T-helper 2 cell treated with Interferon-gamma antibody and Interleukin-4, amounts not matched to agents 100 ng/mL and 5 ng/mL, for 36 hours (primary cell): ENCODE data around the gene PTOV1. TPM values are rescaled to one million over a fixed set of nuclear protein-coding genes. Genes with fewer than 3 reads are reported as not detected.

Source experiments
- intact Hi-C: fragments of 100-400 bp; cut with micrococcal nuclease; formaldehyde crosslinking; loops from one replicate; pipeline ENCODE4 v1.15.1; 2023
- total RNA-seq: library from RNA; stranded (reverse); gene quantifications from 2 replicates; pipeline ENCODE4 v1.2.3, GENCODE V29; 2022

The PTOV1 gene
- total RNA-seq, result 90.5 and 96.0 TPM in 2 replicates

- intact Hi-C loops, result loop anchor here (1.0 to 2.0 kb wide), 4 partner anchors 17 to 210 kb away; partner anchors contain the start of genes PNKP and RRAS
These were observed at the start of gene PTOV1 for GRCh38 chr19:49850487-49851342. TSS of gene PTOV1 (plus strand) at chr19:49851159.

GRCh38 chr19:49801401-49801888, 49.5 kb upstream of the PTOV1 start:
- intact Hi-C loops, result no loop called here

- intact Hi-C loops, result no loop called here
These were observed 48.8 kb upstream of the PTOV1 start for GRCh38 chr19:49801966-49802661.

GRCh38 chr19:49802836-49803528, 48.0 kb upstream of the PTOV1 start:
- intact Hi-C loops, result no loop called here

GRCh38 chr19:49803529-49803856, 47.5 kb upstream of the PTOV1 start:
- intact Hi-C loops, result no loop called here

DNA sequence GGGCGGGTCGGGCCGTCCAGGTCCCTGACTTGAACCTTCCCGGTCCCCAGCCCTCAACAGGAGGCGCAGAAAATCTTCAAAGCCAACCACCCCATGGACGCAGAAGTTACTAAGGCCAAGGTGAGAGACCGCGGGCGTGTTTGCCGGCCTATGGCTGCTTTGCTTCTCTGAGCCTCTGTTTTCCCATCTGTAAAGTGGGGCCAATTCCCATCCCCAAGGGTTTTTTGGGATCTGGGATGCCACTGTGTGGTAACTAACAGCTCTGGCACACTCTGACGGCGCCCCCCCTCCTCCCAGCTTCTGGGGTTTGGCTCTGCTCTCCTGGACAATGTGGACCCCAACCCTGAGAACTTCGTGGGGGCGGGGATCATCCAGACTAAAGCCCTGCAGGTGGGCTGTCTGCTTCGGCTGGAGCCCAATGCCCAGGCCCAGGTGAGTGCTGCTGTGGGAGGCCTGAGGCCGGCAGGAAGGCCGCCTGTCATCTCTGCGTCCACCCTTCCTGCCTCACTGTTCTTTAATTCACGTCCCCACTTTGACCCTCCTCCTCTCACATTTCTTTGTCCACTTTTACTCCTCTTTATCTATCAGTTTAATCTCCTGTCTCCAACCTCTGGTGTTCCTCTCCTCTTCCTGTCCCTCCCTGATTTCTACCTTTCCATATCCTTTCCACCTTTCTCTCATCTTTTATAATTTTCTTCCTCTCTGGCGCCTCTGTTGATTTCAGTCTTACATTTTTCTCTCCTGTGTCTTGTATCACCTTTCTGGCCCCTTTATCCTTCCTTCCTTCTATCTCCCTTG, 44.9 kb upstream of the PTOV1 start:
- intact Hi-C loops, result no loop called here

GRCh38 chr19:49806620-49806959, 44.4 kb upstream of the PTOV1 start:
- intact Hi-C loops, result no loop called here

GRCh38 chr19:49807058-49807903, 43.7 kb upstream of the PTOV1 start:
- intact Hi-C loops, result no loop called here

GRCh38 chr19:49807904-49808675, 42.9 kb upstream of the PTOV1 start:
- intact Hi-C loops, result loop anchor here (1.0 kb wide), 1 partner anchor 42 kb away; no protein-coding TSS in a partner anchor

DNA sequence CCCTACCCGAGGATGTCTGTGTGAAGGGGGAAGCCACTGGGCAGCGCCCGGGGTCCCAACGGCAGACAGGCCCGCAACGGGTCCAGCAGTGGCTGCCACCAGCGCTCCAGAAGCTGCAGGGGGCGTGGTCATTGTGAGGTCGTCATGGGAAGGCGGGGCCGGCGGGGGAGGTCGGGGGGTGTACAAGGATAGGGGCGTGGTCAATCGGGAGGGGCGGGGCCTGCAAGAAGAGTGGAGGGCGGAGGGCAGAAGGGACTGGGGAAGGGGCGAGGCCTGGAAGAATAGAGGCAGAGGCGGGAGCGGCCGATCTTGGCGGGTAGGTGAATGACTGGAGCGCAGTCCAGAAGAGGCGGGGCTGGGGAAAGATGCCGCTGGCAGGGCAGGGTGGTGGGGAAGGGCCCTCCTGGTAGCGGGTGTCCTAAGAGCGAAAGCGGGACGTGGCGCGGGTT, 42.2 kb upstream of the PTOV1 start:
- intact Hi-C loops, result loop anchor here (1.0 kb wide), 1 partner anchor 42 kb away; no protein-coding TSS in a partner anchor

DNA sequence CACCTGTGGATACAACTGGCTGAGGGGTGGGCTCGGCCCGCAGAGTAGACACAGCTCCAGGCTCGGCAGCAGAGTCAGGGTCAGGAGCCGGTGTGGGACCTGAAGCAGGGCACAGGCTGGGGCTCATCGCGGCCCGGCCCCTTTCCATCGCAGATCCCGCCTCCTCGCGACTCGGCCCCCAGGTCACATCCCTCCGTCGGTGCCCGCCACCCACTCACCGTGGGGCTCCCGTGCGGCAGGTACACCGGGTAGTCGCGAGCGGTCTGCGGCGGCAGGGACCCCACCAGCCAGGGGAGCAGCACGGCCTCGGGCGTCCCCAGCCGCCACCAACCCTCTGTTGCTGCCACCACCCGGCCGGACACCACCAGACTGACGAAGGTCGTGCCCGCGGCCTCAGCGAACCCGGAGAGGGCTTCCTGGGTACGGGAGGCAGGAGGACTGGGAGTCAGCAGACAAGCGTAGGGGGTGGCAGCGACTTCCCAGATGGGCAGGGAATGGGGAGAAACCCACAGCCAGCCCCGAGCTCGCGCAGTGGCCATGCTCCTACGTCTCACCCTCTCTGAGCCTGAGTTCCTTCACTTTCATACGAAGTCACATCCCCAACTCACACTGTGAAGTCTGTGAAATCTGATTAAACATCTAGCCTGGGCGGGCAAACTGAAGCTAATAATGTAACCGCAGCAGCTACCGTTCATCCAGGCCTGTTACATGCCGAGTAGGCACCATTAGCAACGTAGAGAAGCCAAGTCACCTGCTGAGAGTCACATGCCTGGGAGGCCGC, 41.6 kb upstream of the PTOV1 start:
- intact Hi-C loops, result no loop called here

GRCh38 chr19:49809941-49810389, 41.0 kb upstream of the PTOV1 start:
- intact Hi-C loops, result no loop called here

DNA sequence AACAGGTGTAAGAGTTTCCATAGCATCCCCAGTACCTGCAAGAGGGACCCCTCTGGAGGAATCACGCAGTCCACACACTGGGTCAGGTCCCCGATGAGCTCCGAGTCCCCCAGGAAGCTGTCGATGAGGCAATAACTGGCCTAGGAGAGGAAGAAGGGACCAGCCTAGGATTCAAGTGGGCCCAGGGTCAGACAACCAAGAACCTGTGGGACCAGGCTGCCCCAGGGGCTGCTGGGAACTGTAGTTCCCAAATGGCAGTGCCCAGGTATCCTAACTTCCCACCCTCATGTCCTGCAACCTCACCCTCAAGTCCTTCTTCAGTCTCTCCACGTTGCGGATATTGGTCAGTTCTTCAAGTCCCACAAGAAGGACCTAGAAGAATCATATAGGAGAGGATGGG, 39.6 kb upstream of the PTOV1 start:
- intact Hi-C loops, result no loop called here

DNA sequence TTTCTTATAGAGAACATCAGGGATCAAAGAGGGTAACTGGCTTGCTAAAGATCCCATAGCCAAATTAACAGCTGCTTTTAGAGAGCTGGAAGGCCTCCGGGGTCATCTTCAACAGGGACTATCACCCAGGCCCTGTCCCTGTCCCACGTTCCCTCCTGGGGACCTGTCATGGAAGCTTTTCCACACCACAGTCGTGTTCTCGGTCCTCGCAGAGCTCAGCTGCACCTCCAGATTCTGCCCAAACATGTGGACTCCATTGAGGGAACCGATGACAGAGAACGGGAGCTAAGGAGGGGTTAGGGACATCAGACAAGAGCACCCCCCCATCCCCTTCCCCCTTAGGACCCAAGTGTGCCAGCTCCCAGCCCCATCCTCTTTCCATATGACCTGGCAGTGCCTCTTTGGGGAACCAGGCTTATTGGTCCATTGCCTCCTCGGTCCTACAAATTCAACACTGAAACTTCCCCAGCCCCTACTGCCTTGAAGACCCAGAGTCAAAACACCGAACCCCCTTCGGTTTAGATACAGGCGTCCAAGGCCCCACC, 38.4 kb upstream of the PTOV1 start:
- intact Hi-C loops, result loop anchor here (2.0 kb wide), 1 partner anchor 728 kb away; the partner anchor contains the start of gene SNRNP70

DNA sequence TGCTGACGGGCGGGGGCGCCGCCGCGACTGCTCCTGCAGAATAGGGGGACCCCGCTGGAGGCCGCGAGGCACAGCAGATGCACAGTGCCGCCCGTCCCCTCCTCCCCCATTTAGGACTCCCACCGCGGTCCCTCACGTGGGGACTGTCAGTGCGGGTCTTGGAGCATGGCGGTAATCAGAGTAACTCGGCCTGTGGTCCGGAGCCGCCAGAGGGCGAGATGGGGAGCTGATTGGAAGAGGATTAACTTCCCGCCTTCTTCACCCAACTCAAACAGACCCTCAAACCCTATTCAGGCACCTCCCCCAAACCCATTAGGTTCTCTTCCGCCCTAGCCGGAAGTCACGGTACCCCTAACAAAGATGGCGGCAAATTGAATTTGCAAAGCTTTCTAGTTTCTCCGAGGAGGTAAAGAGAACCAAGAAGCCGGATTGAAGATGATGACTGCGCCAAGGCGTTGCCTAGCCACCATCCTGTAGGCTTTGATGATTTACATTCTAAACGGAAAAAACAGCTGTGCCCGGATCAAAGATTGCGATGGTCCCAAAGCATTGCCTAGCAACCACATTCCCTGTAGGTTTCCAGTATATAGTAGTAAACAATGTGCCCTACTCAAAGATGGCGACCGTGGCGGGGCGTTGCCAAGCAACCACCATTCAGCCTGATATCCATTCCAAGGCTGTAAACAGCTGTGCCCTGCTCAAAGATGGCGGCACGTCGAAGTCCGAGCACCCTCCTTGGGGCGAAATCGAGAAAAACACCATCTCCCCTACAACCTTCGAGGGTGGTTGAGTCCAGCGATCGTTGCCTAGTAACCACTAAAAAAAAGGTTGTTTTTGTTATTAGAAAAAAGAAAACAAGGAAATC, 37.7 kb upstream of the PTOV1 start, which contains the start of gene FUZ:
FUZ (minus strand) TSS at position 296 of the 865 bp plus-strand sequence; CDS start at position 110, 186 bp downstream.
- intact Hi-C loops, result loop anchor here (1.0 to 2.0 kb wide), 2 partner anchors 64 to 728 kb away; partner anchors contain the start of genes AKT1S1, SNRNP70 and TBC1D17

- intact Hi-C loops, result no loop called here
These were observed 36.9 kb upstream of the PTOV1 start for GRCh38 chr19:49814010-49814409.

DNA sequence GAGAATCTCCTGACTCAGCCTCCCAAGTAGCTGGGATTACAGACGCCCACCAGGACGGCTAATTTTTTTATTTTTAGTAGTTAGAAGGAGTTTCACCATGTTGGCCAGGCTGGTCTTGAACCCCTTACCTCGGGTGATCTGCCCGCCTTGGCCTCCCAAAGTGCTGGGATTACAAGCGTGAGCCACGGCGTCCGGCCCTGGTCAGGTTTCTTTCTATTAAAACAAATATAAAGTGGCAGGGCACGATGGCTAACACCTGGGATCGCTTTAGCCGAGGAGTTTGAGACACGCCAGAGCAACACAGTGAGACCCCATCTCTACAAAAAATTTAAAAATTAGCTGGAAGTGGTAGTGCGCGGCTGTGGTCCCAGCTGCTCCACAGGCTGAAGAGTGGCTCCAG, 34.4 kb upstream of the PTOV1 start:
- intact Hi-C loops, result no loop called here
